Prostate gland (tissue), 2 donors: ENCODE results near the gene WNT5A.

Experiments used
- POLR2A ChIP-seq: fragments of 450-650 bp; IDR thresholded peaks from one replicate; pipeline ENCODE4 v1.6.1; 2016; ENCODE audit warnings: antibody characterized with exemption, mild to moderate bottlenecking
- POLR2AphosphoS5 ChIP-seq: sonication (generic); formaldehyde crosslinking; IDR thresholded peaks from one replicate; pipeline ENCODE4 v1.6.1; 2017; ENCODE audit warnings: antibody characterized with exemption
- TF ChIP-seq, protein P1 (sequence below), 4 experiments: fragments of 200-600 bp in 2 of 4; fragments of 450-650 bp in 2 of 4; sonication (generic) in 2 of 4; IDR thresholded peaks; 1 replicate in 3 of 4; 2 replicates in 1 of 4; pipeline ENCODE4 v1.5.1; 2016 to 2019; ENCODE audit warnings: antibody characterized with exemption in 4 of 4, mild to moderate bottlenecking in 2 of 4, moderate library complexity in 2 of 4

DNA sequence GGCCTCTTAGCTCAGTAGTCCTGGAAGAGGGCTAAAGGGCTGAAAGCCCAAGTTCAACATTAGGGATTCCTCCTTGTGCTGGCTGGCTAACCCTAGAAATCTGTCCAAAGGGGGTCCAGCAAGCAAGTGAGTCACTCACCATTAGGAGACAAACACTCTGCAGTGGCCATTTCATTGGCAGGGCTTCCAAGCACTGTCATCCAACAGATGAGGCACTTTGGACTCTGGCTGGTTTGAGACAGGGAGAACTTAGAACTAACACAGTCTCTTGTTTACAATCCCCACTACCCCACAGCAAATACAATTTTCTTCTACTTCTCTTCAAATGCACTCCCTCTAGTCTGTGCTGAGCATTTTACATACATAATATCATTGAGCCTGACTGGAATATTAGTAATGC is 10.1 kb upstream of the WNT5A start:
- TF ChIP-seq, protein P1, sequence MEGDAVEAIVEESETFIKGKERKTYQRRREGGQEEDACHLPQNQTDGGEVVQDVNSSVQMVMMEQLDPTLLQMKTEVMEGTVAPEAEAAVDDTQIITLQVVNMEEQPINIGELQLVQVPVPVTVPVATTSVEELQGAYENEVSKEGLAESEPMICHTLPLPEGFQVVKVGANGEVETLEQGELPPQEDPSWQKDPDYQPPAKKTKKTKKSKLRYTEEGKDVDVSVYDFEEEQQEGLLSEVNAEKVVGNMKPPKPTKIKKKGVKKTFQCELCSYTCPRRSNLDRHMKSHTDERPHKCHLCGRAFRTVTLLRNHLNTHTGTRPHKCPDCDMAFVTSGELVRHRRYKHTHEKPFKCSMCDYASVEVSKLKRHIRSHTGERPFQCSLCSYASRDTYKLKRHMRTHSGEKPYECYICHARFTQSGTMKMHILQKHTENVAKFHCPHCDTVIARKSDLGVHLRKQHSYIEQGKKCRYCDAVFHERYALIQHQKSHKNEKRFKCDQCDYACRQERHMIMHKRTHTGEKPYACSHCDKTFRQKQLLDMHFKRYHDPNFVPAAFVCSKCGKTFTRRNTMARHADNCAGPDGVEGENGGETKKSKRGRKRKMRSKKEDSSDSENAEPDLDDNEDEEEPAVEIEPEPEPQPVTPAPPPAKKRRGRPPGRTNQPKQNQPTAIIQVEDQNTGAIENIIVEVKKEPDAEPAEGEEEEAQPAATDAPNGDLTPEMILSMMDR (IDR thresholded peaks at IDR 0.05): no peak
- no peak for TF ChIP-seq POLR2A
- no peak for TF ChIP-seq POLR2AphosphoS5
